KG1 (cell line): ENCODE measurements around the gene EIF5A.

ENCODE experiments used
- DNase-seq: peaks from one replicate; lab custom pipeline; 2025; lab: John Stamatoyannopoulos, UW

The EIF5A gene

GRCh38 chr17:7306911-7307685 lies at the start of gene EIF5A:
Gene EIF5A, plus strand, starts transcription at chr17:7307628. Its CDS starts 2,008 bp downstream, at chr17:7309636.
- DNase-seq, result peak; percentile 90

- DNase-seq, result no peak
These were observed 48.5 kb upstream of the EIF5A start for GRCh38 chr17:7258731-7259554.

- no peak for DNase-seq
These were observed 47.9 kb upstream of the EIF5A start for GRCh38 chr17:7259555-7259889.

GRCh38 chr17:7260151-7260550 lies 47.3 kb upstream of the EIF5A start:
- DNase-seq, result no peak

- DNase-seq, result no peak
These were observed 46.6 kb upstream of the EIF5A start for GRCh38 chr17:7260651-7261378.

- DNase-seq, result no peak
These were observed 45.8 kb upstream of the EIF5A start for GRCh38 chr17:7261379-7262191.

GRCh38 chr17:7262192-7262934 lies 45.1 kb upstream of the EIF5A start, which contains the start of gene CLDN7:
Gene CLDN7, minus strand, starts transcription at chr17:7262478. Its CDS starts 435 bp downstream, at chr17:7262043.
- DNase-seq, result no peak

GRCh38 chr17:7262935-7263800 lies 44.3 kb upstream of the EIF5A start:
- DNase-seq, result no peak

GRCh38 chr17:7263801-7264078 lies 43.7 kb upstream of the EIF5A start:
- no peak for DNase-seq

GRCh38 chr17:7266784-7267183 lies 40.6 kb upstream of the EIF5A start:
- DNase-seq, result no peak

- no peak for DNase-seq
These were observed 28.0 kb upstream of the EIF5A start for GRCh38 chr17:7279448-7279847.

GRCh38 chr17:7280519-7281073 lies 26.8 kb upstream of the EIF5A start:
- DNase-seq, result peak; percentile 14

GRCh38 chr17:7281074-7281952 lies 26.1 kb upstream of the EIF5A start, which contains the start of gene SLC2A4:
Gene SLC2A4, plus strand, starts transcription at chr17:7281718. Its CDS starts 217 bp downstream, at chr17:7281935.
- DNase-seq, result peak; percentile 35

- no peak for DNase-seq
These were observed 25.3 kb upstream of the EIF5A start for GRCh38 chr17:7281953-7282751.

GRCh38 chr17:7282752-7283321 lies 24.6 kb upstream of the EIF5A start:
- no peak for DNase-seq

GRCh38 chr17:7283471-7284216 lies 23.8 kb upstream of the EIF5A start:
- no peak for DNase-seq

- DNase-seq, result no peak
These were observed 22.5 kb upstream of the EIF5A start for GRCh38 chr17:7284911-7285310.
